H1 (cell line): Measurements from ENCODE around the gene GLT8D2. TPM values are rescaled to one million over a fixed set of nuclear protein-coding genes. Genes with fewer than 3 reads are reported as not detected.

ENCODE experiments used
- CBX8 ChIP-seq: fragments of 300-800, 300-1000 bp; sonication (generic); IDR thresholded peaks from 2 replicates; pipeline ENCODE4 v1.7.1; 2016; ENCODE audit warnings: low read depth, low read length, borderline replicate concordance
- CHD1 ChIP-seq: IDR thresholded peaks from 2 replicates; pipeline ENCODE4 v1.6.1; 2012; ENCODE audit warnings: low read depth, low read length, improper control_type of control experiment
- CHD7 ChIP-seq: fragments of 300-600 bp; sonication (generic); IDR thresholded peaks from 2 replicates; pipeline ENCODE4 v1.7.1; 2012; ENCODE audit warnings: low read length, moderate library complexity, mild to moderate bottlenecking, inconsistent platforms; ENCODE audit not compliant: insufficient replicate concordance
- NANOG ChIP-seq: IDR thresholded peaks from 2 replicates; pipeline ENCODE4 v1.6.1; 2011; ENCODE audit warnings: low read length, low read depth, mild to moderate bottlenecking, inconsistent platforms; ENCODE audit not compliant: insufficient read depth, poor library complexity, severe bottlenecking
- NRF1 ChIP-seq: IDR thresholded peaks from 2 replicates; pipeline ENCODE4 v1.6.1; 2011; ENCODE audit warnings: mild to moderate bottlenecking, low read depth, low read length, improper control_type of control experiment
- PHF8 ChIP-seq: fragments of 200-600 bp; sonication (generic); conservative IDR thresholded peaks from 2 replicates; pipeline ENCODE4 v1.7.1; 2012; ENCODE audit warnings: low read depth, mild to moderate bottlenecking, inconsistent platforms, low read length, moderate library complexity
- POLR2A ChIP-seq, 2 experiments: IDR thresholded peaks; 1 replicate in 1 of 2; 2 replicates in 1 of 2; pipeline ENCODE4 v1.6.1; 2011; ENCODE audit warnings: low read depth in 2 of 2, low read length in 2 of 2, mild to moderate bottlenecking in 2 of 2; ENCODE audit errors: control extremely low read depth in 1 of 2
- SAP30 ChIP-seq: fragments of 300-600 bp; sonication (generic); IDR thresholded peaks from 2 replicates; pipeline ENCODE4 v1.7.1; 2012; ENCODE audit warnings: low read length, moderate library complexity, mild to moderate bottlenecking, inconsistent platforms; ENCODE audit not compliant: insufficient read depth, insufficient replicate concordance
- polyA plus RNA-seq, 7 experiments: library from polyadenylated mRNA; depleted of rRNA in 3 of 7; stranded (reverse) in 5 of 7; unstranded in 2 of 7; fragments of >200 nt in 5 of 7; fragments of 200-250 nt in 2 of 7; gene quantifications; 1 replicate in 5 of 7; 2 replicates in 1 of 7; 4 replicates in 1 of 7; pipeline versions ENCODE4 v1.2.1 to v1.2.3, GENCODE V29; 2011 to 2013; ENCODE audit warnings: missing spikeins in 2 of 7, mixed read lengths in 2 of 7
- total RNA-seq: library from RNA; stranded (reverse); fragmentation: NEBNext Ultra II Directional; extraction: Animal tissue kit (Norgen Biotek cat#: 25700); gene quantifications from 2 replicates; pipeline ENCODE4 v1.2.1, GENCODE V29; 2021
- TF ChIP-seq, protein P1 (sequence below): IDR thresholded peaks from 2 replicates; pipeline ENCODE4 v1.6.1; 2012; ENCODE audit warnings: inconsistent platforms

The GLT8D2 gene
- total and polyA plus RNA-seq, 2 of the 8 experiments (the other 6 are each of a cell fraction or from before 2014, with no cell fraction given): 6.8 to 9.8 TPM

GRCh38 chr12:104055686-104056388, 5.8 kb upstream of the GLT8D2 start (continued):
- no peak for TF ChIP-seq CHD7
- TF ChIP-seq NANOG: no peak
- TF ChIP-seq POLR2A (IDR thresholded peaks at IDR 0.05; ENCODE audit: control extremely low read depth in 1 of 2, low read depth in 2 of 2, low read length in 2 of 2): no peak
- TF ChIP-seq PHF8: no peak
- TF ChIP-seq NRF1: no peak
- no peak for TF ChIP-seq SAP30
- TF ChIP-seq, protein P1, sequence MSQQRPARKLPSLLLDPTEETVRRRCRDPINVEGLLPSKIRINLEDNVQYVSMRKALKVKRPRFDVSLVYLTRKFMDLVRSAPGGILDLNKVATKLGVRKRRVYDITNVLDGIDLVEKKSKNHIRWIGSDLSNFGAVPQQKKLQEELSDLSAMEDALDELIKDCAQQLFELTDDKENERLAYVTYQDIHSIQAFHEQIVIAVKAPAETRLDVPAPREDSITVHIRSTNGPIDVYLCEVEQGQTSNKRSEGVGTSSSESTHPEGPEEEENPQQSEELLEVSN: no peak
- no peak for TF ChIP-seq CBX8
- TF ChIP-seq CHD1: no peak
